ENCODE measurements around the gene SEL1L. TPM values are rescaled to one million over a fixed set of nuclear protein-coding genes. Genes with fewer than 3 reads are reported as not detected.

The SEL1L gene
- total RNA-seq, 1 experiment from 2014 or later = 26.7 TPM

GRCh38 chr14:81452341-81453133, 81.1 kb downstream of the SEL1L start:
- peaks cover 13% of the 10 kb centered on the region for H3K4me1 ChIP-seq
- no peaks in the 10 kb centered on the region for H3K27me3 ChIP-seq
- peak overlapping the region; percentile 44 for H3K4me3 ChIP-seq
- DNase-seq = peak; percentile 24 to 38
- H3K27ac ChIP-seq = no peak overlapping the region
- no peaks in the 10 kb centered on the region for H3K36me3 ChIP-seq
- no peaks in the 10 kb centered on the region for H3K9me3 ChIP-seq (replicated peaks)

GRCh38 chr14:81450976-81451375, 82.7 kb downstream of the SEL1L start:
- peaks cover 27% of the 10 kb centered on the region for H3K4me1 ChIP-seq
- no peaks in the 10 kb centered on the region for H3K9me3 ChIP-seq (replicated peaks)
- no peak for DNase-seq
- H3K4me3 ChIP-seq = no peak overlapping the region
- no peaks in the 10 kb centered on the region for H3K36me3 ChIP-seq
- no peak overlapping the region for H3K27ac ChIP-seq
- no peaks in the 10 kb centered on the region for H3K27me3 ChIP-seq

GRCh38 chr14:81450100-81450531, 83.5 kb downstream of the SEL1L start:
- H3K4me1 ChIP-seq = peaks cover 32% of the 10 kb centered on the region
- no peaks in the 10 kb centered on the region for H3K27me3 ChIP-seq
- no peaks in the 10 kb centered on the region for H3K36me3 ChIP-seq
- H3K27ac ChIP-seq = peak overlapping the region; percentile 88
- no peaks in the 10 kb centered on the region for H3K9me3 ChIP-seq (replicated peaks)
- DNase-seq = peak; percentile 95 to 97
- H3K4me3 ChIP-seq = peak overlapping the region; percentile 51

- Histone ChIP-seq H3K36me3 (no peaks in the 10 kb centered on the region), H3K4me3 (peak overlapping the region; percentile 51), H3K27me3 (no peaks in the 10 kb centered on the region), H3K27ac (peak overlapping the region; percentile 88), H3K9me3 (replicated peaks) (no peaks in the 10 kb centered on the region), H3K4me1 (peaks cover 32% of the 10 kb centered on the region)
- DNase-seq = no peak
Measured at GRCh38 chr14:81449576-81449975, 84.1 kb downstream of the SEL1L start.

GRCh38 chr14:81449114-81449513, 84.5 kb downstream of the SEL1L start:
- peak overlapping the region; percentile 88 for H3K27ac ChIP-seq

GRCh38 chr14:81447021-81447764, 86.5 kb downstream of the SEL1L start:
- Histone ChIP-seq H3K4me3 (no peak overlapping the region), H3K27ac (peak overlapping the region; percentile 57; the same call in 1 of the 2 replicates), H3K9me3 (replicated peaks) (0 out of 2 replicates have a peak, but pooled peaks cover 3% of the 10 kb centered on the region), H3K4me1 (peaks cover 32% of the 10 kb centered on the region), H3K27me3 (no peaks in the 10 kb centered on the region), H3K36me3 (no peaks in the 10 kb centered on the region)
- peak; percentile 30 to 42 for DNase-seq

More at GRCh38 chr14:81449114-81449513, 84.5 kb downstream of the SEL1L start:
- peak; percentile 17 to 47 for DNase-seq
- Histone ChIP-seq H3K4me1 (peaks cover 32% of the 10 kb centered on the region), H3K27me3 (no peaks in the 10 kb centered on the region), H3K4me3 (peak overlapping the region; percentile 51), H3K36me3 (no peaks in the 10 kb centered on the region), H3K9me3 (replicated peaks) (0 out of 2 replicates have a peak, but pooled peaks cover under 1% of the 10 kb centered on the region)

- DNase-seq = peak; percentile 9 to 40
Measured at GRCh38 chr14:81446279-81447007, 87.2 kb downstream of the SEL1L start.

GRCh38 chr14:81441626-81442134, 92.0 kb downstream of the SEL1L start:
- Histone ChIP-seq H3K4me3 (no peak overlapping the region), H3K36me3 (no peaks in the 10 kb centered on the region), H3K4me1 (peaks cover 12% of the 10 kb centered on the region), H3K27ac (no peak overlapping the region), H3K27me3 (no peaks in the 10 kb centered on the region), H3K9me3 (replicated peaks) (0 out of 2 replicates have a peak, but pooled peaks cover 3% of the 10 kb centered on the region)
- DNase-seq = no peak

More at GRCh38 chr14:81446279-81447007, 87.2 kb downstream of the SEL1L start:
- H3K4me3 ChIP-seq = no peak overlapping the region
- peaks cover 32% of the 10 kb centered on the region for H3K4me1 ChIP-seq
- H3K27me3 ChIP-seq = no peaks in the 10 kb centered on the region
- H3K9me3 ChIP-seq (replicated peaks) = 0 out of 2 replicates have a peak, but pooled peaks cover 3% of the 10 kb centered on the region
- no peaks in the 10 kb centered on the region for H3K36me3 ChIP-seq
- H3K27ac ChIP-seq = peak overlapping the region; percentile 57

GRCh38 chr14:81440041-81440440, 93.6 kb downstream of the SEL1L start:
- no peak for DNase-seq
- H3K27ac ChIP-seq = no peak overlapping the region
- H3K4me1 ChIP-seq = no peaks in the 10 kb centered on the region; the same call in 1 of the 2 replicates
- H3K27me3 ChIP-seq = no peaks in the 10 kb centered on the region
- no peak overlapping the region for H3K4me3 ChIP-seq
- H3K36me3 ChIP-seq = no peaks in the 10 kb centered on the region
- H3K9me3 ChIP-seq (replicated peaks) = 0 out of 2 replicates have a peak, but pooled peaks cover 3% of the 10 kb centered on the region

GRCh38 chr14:81437244-81437643, 96.4 kb downstream of the SEL1L start:
- Histone ChIP-seq H3K4me3 (no peak overlapping the region; the same call in 1 of the 2 replicates), H3K9me3 (replicated peaks) (no peaks in the 10 kb centered on the region), H3K27me3 (no peaks in the 10 kb centered on the region), H3K36me3 (no peaks in the 10 kb centered on the region), H3K27ac (no peak overlapping the region), H3K4me1 (peaks cover 4% of the 10 kb centered on the region)
- no peak for DNase-seq

- Histone ChIP-seq H3K27ac (peak overlapping the region; percentile 58), H3K4me1 (peaks cover 9% of the 10 kb centered on the region), H3K36me3 (no peaks in the 10 kb centered on the region), H3K4me3 (peak overlapping the region; percentile 70), H3K9me3 (replicated peaks) (no peaks in the 10 kb centered on the region), H3K27me3 (no peaks in the 10 kb centered on the region)
- peak; percentile 78 to 86 for DNase-seq
Measured at GRCh38 chr14:81436296-81437138, 97.1 kb downstream of the SEL1L start.

GRCh38 chr14:81435391-81436295, 98.0 kb downstream of the SEL1L start:
- Histone ChIP-seq H3K27me3 (no peaks in the 10 kb centered on the region), H3K9me3 (replicated peaks) (no peaks in the 10 kb centered on the region), H3K4me1 (peaks cover 9% of the 10 kb centered on the region), H3K27ac (no peak overlapping the region), H3K36me3 (no peaks in the 10 kb centered on the region), H3K4me3 (peak overlapping the region; percentile 70)
- DNase-seq = peak; percentile 56 to 67

- Histone ChIP-seq H3K27me3 (no peaks in the 10 kb centered on the region), H3K36me3 (no peaks in the 10 kb centered on the region), H3K9me3 (replicated peaks) (no peaks in the 10 kb centered on the region), H3K27ac (no peak overlapping the region), H3K4me1 (peaks cover 9% of the 10 kb centered on the region), H3K4me3 (peak overlapping the region; percentile 70)
- no peak for DNase-seq
Measured at GRCh38 chr14:81435048-81435390, 98.6 kb downstream of the SEL1L start.

All from SJCRH30 (cell line).